Heart right ventricle (tissue), 16 donors: ENCODE results near the gene EIF2B5. TPM values are rescaled to one million over a fixed set of nuclear protein-coding genes. Genes with fewer than 3 reads are reported as not detected.

ENCODE experiments used
- ATAC-seq, 8 donors: fragments of 200-7000 bp; cut with Tn5 transposase; one replicate each; pipeline ENCODE4 v1.9.1; 2020; ENCODE audit warnings: mild to moderate bottlenecking in 8 of 8, moderate library complexity in 8 of 8, moderate number of reproducible peaks in 1 of 8
- DNase-seq, 2 donors: peaks; one replicate each; pipeline ENCODE4 v3.0.0-alpha.2; 2020
- H3K27ac ChIP-seq, 10 donors: fragments of 200-600 bp; sonication (generic) in 2 of 10; one replicate each; pipeline versions ENCODE4 v1.5.0 to v1.8.0; 2020 to 2022; ENCODE audit warnings: mild to moderate bottlenecking in 3 of 10
- H3K27me3 ChIP-seq, 7 donors: fragments of 200-600 bp; one replicate each; pipeline ENCODE4 v1.8.0; 2021 to 2022; ENCODE audit warnings: mild to moderate bottlenecking in 2 of 7
- H3K36me3 ChIP-seq, 9 donors: fragments of 200-600 bp; sonication (generic) in 1 of 9; one replicate each; pipeline versions ENCODE4 v1.5.0 to v1.8.0; 2020 to 2022; ENCODE audit warnings: mild to moderate bottlenecking in 2 of 9
- H3K4me1 ChIP-seq, 9 donors: fragments of 200-600 bp; sonication (generic) in 1 of 9; one replicate each; pipeline versions ENCODE4 v1.5.0 to v1.8.0; 2020 to 2022; ENCODE audit warnings: mild to moderate bottlenecking in 4 of 9
- H3K4me3 ChIP-seq, 10 donors: fragments of 200-600 bp; sonication (generic) in 2 of 10; one replicate each; pipeline versions ENCODE4 v1.5.0 to v1.8.0; 2020 to 2022; ENCODE audit warnings: mild to moderate bottlenecking in 7 of 10, moderate library complexity in 2 of 10
- H3K9me3 ChIP-seq, 11 donors: fragments of 200-600 bp in 10 of 11; sonication (generic) in 2 of 11; one replicate each; pipeline versions ENCODE4 v1.5.0 to v1.8.0; 2013 to 2022; ENCODE audit warnings: mild to moderate bottlenecking in 2 of 11, control low read depth in 1 of 11, moderate library complexity in 1 of 11
- CTCF ChIP-seq, 9 donors: fragments of 200-600 bp; sonication (generic) in 2 of 9; IDR thresholded peaks; one replicate each; pipeline versions ENCODE4 v1.5.0 to v1.8.0; 2021 to 2022; ENCODE audit warnings: antibody characterized with exemption in 9 of 9, mild to moderate bottlenecking in 5 of 9, moderate library complexity in 1 of 9
- WGBS, 2 donors: extraction: QIAGEN DNeasy Blood & Tissue Kit; methylation state at CpG; one replicate each; pipeline ENCODE4 v1.1.7; 2013; ENCODE audit warnings: inconsistent platforms in 1 of 2; 5-methylcytosine and 5-hydroxymethylcytosine counted together
- intact Hi-C, 10 donors: fragments of 100-400 bp; cut with DNase I; formaldehyde crosslinking; loops; one replicate each; pipeline versions ENCODE4 v1.11.1 to v1.14.2; 2022
- polyA plus RNA-seq, 2 donors: library from polyadenylated mRNA; stranded (reverse); fragments of 200-250 nt; gene quantifications; one replicate each; pipeline ENCODE4 v1.2.3, GENCODE V29; 2013
- total RNA-seq, 10 donors: library from RNA; stranded (reverse); fragmentation: NEBNext Ultra II Directional in 3 of 10; extraction: Animal tissue kit (Norgen Biotek cat#: 25700) in 3 of 10; gene quantifications; one replicate each; pipeline versions ENCODE4 v1.2.1 to v1.2.4, GENCODE V29; 2021 to 2023
- donor health status: Arrhythmogenic right ventricular cardiomyopathy.
- donor health status: ischemic (EF 13 %, LVEDD 7.1; RV severe dilation, severe dysfunction).
- donor health status: healthy with polysubstance abuse.
- donor health status: DM: no; HTN: yes; CAD: no.
- donor health status: DM: no; HTN: no; CAD: no.
- donor health status: ischemic (EF 25% LVEDD 6.9; RV normal size, moderate dysfunction).
- donor health status: ischemic (EF 25% LVEDD 5.7; RV mildly dilated, moderate dysfunction).
- donor health status: healthy.
- donor health status: DM: yes; HTN: yes; CAD: no.
- donor health status: Ischemic cardiomyopathy.
- donor health status: ischemic (EF 35%, LVEDD 5.7; RV mildly dilated, moderate dysfunction).
- donor health status: nonischemic (EF 11% LVEDD 7.7; RV severe dilation, severe dysfunction).
- donor health status: DM: yes; HTN: yes; CAD: no.
- donor health status: PGD.
- donor health status: ischemic (EF 29% LVEDD 5.4; RV normal size, mild dysfunction).
- donor health status: nonischemic (EF 23%, LVEDD 6.1; RV moderate dilation, normal function).

EIF2B5 gene
- total and polyA plus RNA-seq, 12 donors = 26.8 to 44.6 (median 31.6) TPM

- WGBS, 2 donors = 86 to 88% methylated on average over 6 of the region's 6 CpGs
- no peak overlapping the region for H3K4me3 ChIP-seq
- H3K27ac ChIP-seq = no peak overlapping the region
- no peaks in the 10 kb centered on the region for H3K36me3 ChIP-seq
- intact Hi-C loops = no loop called here
- no peak for ATAC-seq
- TF ChIP-seq CTCF (IDR thresholded peaks at IDR 0.05) = no peak
- no peaks in the 10 kb centered on the region for H3K4me1 ChIP-seq
- no peak for DNase-seq
- H3K27me3 ChIP-seq = peaks cover 0 to 5% (median 0%) of the 10 kb centered on the region in 7 donors
- H3K9me3 ChIP-seq = peaks cover 0 to 18% (median 6%) of the 10 kb centered on the region in 11 donors
Observed at GRCh38 chr3:184097556-184097955, 37.6 kb upstream of the EIF2B5 start.

- Histone ChIP-seq H3K9me3 (peaks cover 0 to 3% (median 0%) of the 10 kb centered on the region in 11 donors), H3K36me3 (no peaks in the 10 kb centered on the region), H3K4me3 (no peak overlapping the region), H3K4me1 (no peaks in the 10 kb centered on the region), H3K27ac (no peak overlapping the region), H3K27me3 (peaks cover 0 to 5% (median 0%) of the 10 kb centered on the region in 7 donors)
- DNase-seq (no peak), ATAC-seq (no peak)
- no peak for TF ChIP-seq CTCF (IDR thresholded peaks at IDR 0.05)
- 70 to 71% methylated on average over 24 of the region's 24 CpGs for WGBS, 2 donors
- intact Hi-C loops = no loop called here
Observed at GRCh38 chr3:184099806-184100686, 35.1 kb upstream of the EIF2B5 start.

- Histone ChIP-seq H3K9me3 (no peaks in the 10 kb centered on the region), H3K27me3 (peaks cover 0 to 6% (median 0%) of the 10 kb centered on the region in 7 donors), H3K27ac (no peak overlapping the region), H3K4me3 (no peak overlapping the region), H3K36me3 (no peaks in the 10 kb centered on the region), H3K4me1 (peaks cover 0 to 5% (median 0%) of the 10 kb centered on the region in 9 donors)
- DNase-seq = no peak
- ATAC-seq = no peak
- intact Hi-C loops = no loop called here
- 44 to 51% methylated on average over 7 of the region's 7 CpGs for WGBS, 2 donors
- no peak for TF ChIP-seq CTCF (IDR thresholded peaks at IDR 0.05)
Observed at GRCh38 chr3:184110316-184110725, 24.8 kb upstream of the EIF2B5 start.

GRCh38 chr3:184116017-184116416 lies 19.1 kb upstream of the EIF2B5 start:
- WGBS, 2 donors = 83 to 88% methylated on average over 4 of the region's 4 CpGs

More at GRCh38 chr3:184116017-184116416, 19.1 kb upstream of the EIF2B5 start:
- intact Hi-C loops = no loop called here
- H3K4me1 ChIP-seq = no peaks in the 10 kb centered on the region
- H3K9me3 ChIP-seq = no peaks in the 10 kb centered on the region
- no peak for TF ChIP-seq CTCF (IDR thresholded peaks at IDR 0.05)
- H3K4me3 ChIP-seq = no peak overlapping the region
- H3K36me3 ChIP-seq = no peaks in the 10 kb centered on the region
- H3K27me3 ChIP-seq = peaks cover 0 to 6% (median 0%) of the 10 kb centered on the region in 7 donors
- DNase-seq (no peak), ATAC-seq (no peak)
- no peak overlapping the region for H3K27ac ChIP-seq
